ENCODE measurements around the gene CHTF18. TPM values are rescaled to one million over a fixed set of nuclear protein-coding genes. Genes with fewer than 3 reads are reported as not detected.

Gene CHTF18
- total and polyA plus RNA-seq, 2 of the 4 experiments (the other 2 are of a cell fraction), result 3.2 to 21.4 TPM

DNA sequence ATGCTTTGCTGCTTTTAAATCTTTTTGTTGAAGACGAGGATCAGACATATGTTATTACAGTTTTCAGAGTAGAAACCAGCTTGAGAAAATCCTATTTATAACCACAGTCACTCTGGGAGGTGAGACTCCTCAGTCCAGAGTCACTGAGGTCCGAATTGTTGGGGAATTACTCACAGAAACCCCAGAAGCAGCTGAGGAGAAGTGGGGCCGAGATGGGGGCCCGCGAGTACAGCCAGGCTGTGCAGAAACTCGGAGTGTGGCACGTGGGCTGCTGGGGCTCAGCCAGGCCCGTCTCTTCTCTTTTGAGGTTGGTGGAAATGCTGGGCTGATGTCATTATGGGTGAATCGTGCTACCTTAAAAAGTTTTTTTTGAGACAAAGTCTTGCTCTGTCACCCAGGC is 26.6 kb downstream of the CHTF18 start:
- H2AK9ac ChIP-seq (replicated peaks; ENCODE audit: low read depth, low read length, poor library complexity), result no peak overlapping the region
- no peaks in the 10 kb centered on the region; the same call in none of the 2 replicates for H3K9me3 ChIP-seq (ENCODE audit: control insufficient read depth, insufficient read depth, low read length)
- H3K23ac ChIP-seq (ENCODE audit: low read depth, low read length), result no peak overlapping the region
- POLR2A ChIA-PET (ENCODE audit: unreplicated experiment), result no interaction called here
- peak overlapping the region; percentile 79 for H2AFZ ChIP-seq (replicated peaks; ENCODE audit: low read length, poor library complexity)
- no peak overlapping the region for H3K27ac ChIP-seq (ENCODE audit: insufficient read depth, low read length)
- H3K9me1 ChIP-seq (ENCODE audit: insufficient read depth, low read length), result no peaks in the 10 kb centered on the region
- in situ Hi-C loops (cut with MboI; ENCODE audit: low sequenced_read_pairs) (loop anchor here (5.0 to 25.0 kb wide), 2 partner anchors 237 to 397 kb away; no protein-coding TSS in a partner anchor), dilution Hi-C loops (cut with HindIII; ENCODE audit: low sequenced_read_pairs, unreplicated experiment) (no loop called here), intact Hi-C loops (cut with micrococcal nuclease) (no loop called here)
- H2BK20ac ChIP-seq (ENCODE audit: low read depth, low read length), result no peak overlapping the region
- peaks cover 19% of the 10 kb centered on the region for H3K27me3 ChIP-seq (ENCODE audit: control insufficient read depth, insufficient read depth, low read length)
- H2BK15ac ChIP-seq (ENCODE audit: low read depth, low read length), result no peak overlapping the region
- H2BK5ac ChIP-seq (ENCODE audit: low read depth, low read length, poor library complexity, severe bottlenecking), result no peak overlapping the region
- no peaks in the 10 kb centered on the region for H4K20me1 ChIP-seq (ENCODE audit: insufficient read depth, low read length)
- no peak overlapping the region for H3K4me2 ChIP-seq (ENCODE audit: low read depth, low read length)
- H3K56ac ChIP-seq (ENCODE audit: extremely low read depth, insufficient read depth, low read length), result no peak overlapping the region
- no peak overlapping the region for H4K91ac ChIP-seq (ENCODE audit: insufficient read depth, low read depth, low read length)
- H3K18ac ChIP-seq (ENCODE audit: low read depth, low read length), result no peak overlapping the region
- H3K4me1 ChIP-seq (ENCODE audit: control insufficient read depth, insufficient read depth, low read length), result peaks cover 2% of the 10 kb centered on the region; the same call in 1 of the 2 replicates
- H4K8ac ChIP-seq (ENCODE audit: low read depth in 2 of 2, low read length in 2 of 2), result no peak overlapping the region
- H2AK5ac ChIP-seq (ENCODE audit: low read depth, low read length), result no peak overlapping the region
- H2BK120ac ChIP-seq (ENCODE audit: low read depth, low read length), result no peak overlapping the region
- no peak overlapping the region for H3K9ac ChIP-seq (ENCODE audit: low read depth, low read length)
- CTCF ChIA-PET, result interaction anchor here (0.7 kb wide), 1 partner anchor 381 kb away, joined by 3 read pairs; no protein-coding TSS in a partner anchor
- no peaks in the 10 kb centered on the region for H3K36me3 ChIP-seq (ENCODE audit: control insufficient read depth, insufficient read depth, low read length)
- WGBS, 2 experiments (ENCODE audit: extremely low coverage in 2 of 2, insufficient read length in 1 of 2), result no CpG with 5 or more reads among the region's 9 CpGs
- H3K4ac ChIP-seq (ENCODE audit: low read depth, low read length), result no peak overlapping the region
- peak; percentile 70 for DNase-seq
- BruUV-seq (replicated peaks), result no TSS peak
- no peak overlapping the region for H4K5ac ChIP-seq (ENCODE audit: low read depth, low read length)
- no peaks in the 10 kb centered on the region for H3K79me1 ChIP-seq (ENCODE audit: low read depth in 1 of 2, low read length in 2 of 2)
- TF ChIP-seq SMC3 (IDR thresholded peaks at IDR 0.05; ENCODE audit: low read depth, low read length) (no peak), FOS (IDR thresholded peaks at IDR 0.05; ENCODE audit: low read depth, low read length) (0 out of 2 replicates have a peak, but pooled peaks have one; percentile 1), BHLHE40 (IDR thresholded peaks at IDR 0.05; ENCODE audit: low read depth, low read length) (peak; percentile 82)
- TF ChIP-seq, protein P1, sequence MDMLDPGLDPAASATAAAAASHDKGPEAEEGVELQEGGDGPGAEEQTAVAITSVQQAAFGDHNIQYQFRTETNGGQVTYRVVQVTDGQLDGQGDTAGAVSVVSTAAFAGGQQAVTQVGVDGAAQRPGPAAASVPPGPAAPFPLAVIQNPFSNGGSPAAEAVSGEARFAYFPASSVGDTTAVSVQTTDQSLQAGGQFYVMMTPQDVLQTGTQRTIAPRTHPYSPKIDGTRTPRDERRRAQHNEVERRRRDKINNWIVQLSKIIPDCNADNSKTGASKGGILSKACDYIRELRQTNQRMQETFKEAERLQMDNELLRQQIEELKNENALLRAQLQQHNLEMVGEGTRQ (IDR thresholded peaks at IDR 0.05; ENCODE audit: low read depth, low read length), result peak; percentile 74; the same call in 1 of the 2 replicates
- TF ChIP-seq, protein P2, sequence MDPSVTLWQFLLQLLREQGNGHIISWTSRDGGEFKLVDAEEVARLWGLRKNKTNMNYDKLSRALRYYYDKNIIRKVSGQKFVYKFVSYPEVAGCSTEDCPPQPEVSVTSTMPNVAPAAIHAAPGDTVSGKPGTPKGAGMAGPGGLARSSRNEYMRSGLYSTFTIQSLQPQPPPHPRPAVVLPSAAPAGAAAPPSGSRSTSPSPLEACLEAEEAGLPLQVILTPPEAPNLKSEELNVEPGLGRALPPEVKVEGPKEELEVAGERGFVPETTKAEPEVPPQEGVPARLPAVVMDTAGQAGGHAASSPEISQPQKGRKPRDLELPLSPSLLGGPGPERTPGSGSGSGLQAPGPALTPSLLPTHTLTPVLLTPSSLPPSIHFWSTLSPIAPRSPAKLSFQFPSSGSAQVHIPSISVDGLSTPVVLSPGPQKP (IDR thresholded peaks at IDR 0.05; ENCODE audit: borderline replicate concordance, low read depth, low read length), result no peak
- H3K4me3 ChIP-seq (ENCODE audit: insufficient read depth, low read depth, low read length), result no peak overlapping the region
- ATAC-seq (ENCODE audit: low read depth), result peak; percentile 44
- no peak overlapping the region for H3K14ac ChIP-seq (replicated peaks; ENCODE audit: low read depth, low read length)
